22Rv1 (cell line): ENCODE measurements around the gene OR52W1.

ENCODE experiments used
- H3K27ac ChIP-seq: fragments of 450-650 bp; 2 replicates; pipeline ENCODE4 v1.5.1; 2017
- ZFX ChIP-seq: fragments of 450-650 bp; IDR thresholded peaks from 2 replicates; pipeline ENCODE4 v1.6.1; 2017; ENCODE audit warnings: antibody characterized with exemption, borderline replicate concordance
- TF ChIP-seq, protein P1 (sequence below): fragments of 450-650 bp; IDR thresholded peaks from 2 replicates; pipeline ENCODE4 v1.5.1; 2017; ENCODE audit warnings: mild to moderate bottlenecking

The OR52W1 gene

GRCh38 chr11:6199174-6199810 is at the start of gene OR52W1:
OR52W1 (plus strand) TSS chr11:6199224; CDS start chr11:6199224, 0 bp downstream.
- no peak within 1 kb of the TSS for H3K27ac ChIP-seq
- no peak for TF ChIP-seq ZFX
- TF ChIP-seq, protein P1, sequence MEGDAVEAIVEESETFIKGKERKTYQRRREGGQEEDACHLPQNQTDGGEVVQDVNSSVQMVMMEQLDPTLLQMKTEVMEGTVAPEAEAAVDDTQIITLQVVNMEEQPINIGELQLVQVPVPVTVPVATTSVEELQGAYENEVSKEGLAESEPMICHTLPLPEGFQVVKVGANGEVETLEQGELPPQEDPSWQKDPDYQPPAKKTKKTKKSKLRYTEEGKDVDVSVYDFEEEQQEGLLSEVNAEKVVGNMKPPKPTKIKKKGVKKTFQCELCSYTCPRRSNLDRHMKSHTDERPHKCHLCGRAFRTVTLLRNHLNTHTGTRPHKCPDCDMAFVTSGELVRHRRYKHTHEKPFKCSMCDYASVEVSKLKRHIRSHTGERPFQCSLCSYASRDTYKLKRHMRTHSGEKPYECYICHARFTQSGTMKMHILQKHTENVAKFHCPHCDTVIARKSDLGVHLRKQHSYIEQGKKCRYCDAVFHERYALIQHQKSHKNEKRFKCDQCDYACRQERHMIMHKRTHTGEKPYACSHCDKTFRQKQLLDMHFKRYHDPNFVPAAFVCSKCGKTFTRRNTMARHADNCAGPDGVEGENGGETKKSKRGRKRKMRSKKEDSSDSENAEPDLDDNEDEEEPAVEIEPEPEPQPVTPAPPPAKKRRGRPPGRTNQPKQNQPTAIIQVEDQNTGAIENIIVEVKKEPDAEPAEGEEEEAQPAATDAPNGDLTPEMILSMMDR, result no peak

GRCh38 chr11:6151117-6151516 is 47.9 kb upstream of the OR52W1 start:
- no peak overlapping the region for H3K27ac ChIP-seq
- TF ChIP-seq ZFX, result no peak
- TF ChIP-seq, protein P1, result no peak

- H3K27ac ChIP-seq, result no peak overlapping the region
- TF ChIP-seq, protein P1, result no peak
Measured at GRCh38 chr11:6152126-6152525, 46.9 kb upstream of the OR52W1 start.

DNA sequence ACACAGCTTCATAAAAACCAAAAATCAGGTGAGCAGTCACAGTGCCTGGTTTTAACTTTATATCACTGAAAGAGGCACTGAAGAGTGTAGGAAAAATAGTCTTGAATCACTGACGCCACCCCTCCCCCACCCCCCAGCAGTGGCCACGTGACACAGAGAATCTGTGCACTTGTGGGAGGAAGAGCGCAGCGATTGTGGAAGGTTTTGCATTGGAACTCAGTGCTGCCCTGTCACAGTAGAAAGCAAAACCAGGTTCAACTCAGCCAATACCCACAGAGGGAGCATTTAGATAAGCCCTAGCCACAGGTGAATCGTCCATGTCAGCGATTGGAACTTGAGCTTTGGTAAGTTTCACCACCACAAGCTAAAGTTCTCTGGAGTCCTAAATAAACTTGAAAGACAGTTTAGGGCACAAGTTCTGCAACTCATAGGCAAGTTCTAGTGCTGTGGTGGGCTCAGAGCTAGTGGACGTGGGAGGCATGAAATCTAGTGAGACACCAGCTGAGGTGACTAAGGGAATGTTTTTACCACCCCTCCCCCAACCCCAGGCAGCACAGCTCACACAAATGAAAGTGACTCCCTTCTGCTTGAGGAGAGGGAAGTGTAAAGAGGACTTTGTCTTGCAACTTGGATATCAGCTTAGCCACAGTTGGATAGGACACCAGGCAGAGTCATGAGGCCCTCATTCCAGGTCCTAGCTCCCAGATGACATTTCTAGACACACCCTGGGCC is 42.2 kb upstream of the OR52W1 start:
- H3K27ac ChIP-seq, result no peak overlapping the region
- TF ChIP-seq, protein P1, result no peak
- no peak for TF ChIP-seq ZFX

DNA sequence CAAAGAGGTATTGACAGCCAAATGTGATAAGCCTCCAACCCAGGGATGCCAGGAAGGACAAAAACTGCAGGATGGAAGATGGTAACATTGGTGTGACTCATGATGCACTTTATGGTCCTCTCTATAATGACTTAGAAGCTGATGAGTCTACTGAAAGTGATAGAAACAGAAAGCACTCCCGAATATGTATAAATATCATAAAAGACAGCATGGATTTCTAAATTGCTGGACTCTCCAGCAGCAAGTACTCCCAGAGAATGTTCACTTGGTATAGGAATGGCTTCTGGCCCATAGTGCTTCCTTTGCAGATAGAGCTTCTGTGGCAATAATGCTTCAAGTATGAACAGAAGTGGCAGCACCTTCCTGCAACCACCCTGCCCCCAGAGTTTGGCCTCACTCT is 28.8 kb upstream of the OR52W1 start, which contains the start of gene OR52B2:
Gene OR52B2, minus strand, starts transcription at position 101 of the 400 bp plus-strand sequence. Its CDS starts 0 bp downstream, at position 101.
- H3K27ac ChIP-seq, result no peak within 1 kb of the TSS
- no peak for TF ChIP-seq ZFX
- TF ChIP-seq, protein P1, result no peak

GRCh38 chr11:6175440-6175839 is 23.6 kb upstream of the OR52W1 start:
- no peak overlapping the region for H3K27ac ChIP-seq
- no peak for TF ChIP-seq ZFX
- TF ChIP-seq, protein P1, result no peak

DNA sequence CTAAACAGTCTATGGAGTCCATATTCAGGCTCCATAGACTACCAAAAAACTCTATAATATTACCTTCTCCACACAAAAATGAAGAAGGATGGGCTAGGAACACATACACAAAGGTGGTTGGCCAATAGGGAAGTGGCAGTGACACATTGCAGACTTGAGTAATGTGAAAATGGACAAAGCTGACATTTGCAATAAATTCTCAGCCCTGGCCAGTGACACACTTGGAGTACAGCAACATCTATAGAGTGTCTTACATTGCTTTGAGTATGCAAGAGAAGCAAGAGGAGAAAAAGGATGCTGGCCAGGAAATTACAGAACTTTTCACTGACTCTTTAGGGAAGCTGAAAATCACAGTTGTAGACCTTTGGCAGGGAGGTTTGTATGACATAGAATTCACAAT is 7.3 kb upstream of the OR52W1 start:
- TF ChIP-seq ZFX, result no peak
- TF ChIP-seq, protein P1, result no peak
- H3K27ac ChIP-seq, result no peak overlapping the region
